AG20443 (cell line): ENCODE measurements around the gene CD79A.
"Not testable (repeated sequence)": the region's sequence is repeated elsewhere in the genome, so short reads cannot be mapped to it uniquely, and the experiment has no call there.

ENCODE experiments used
- DNase-seq: peaks from one replicate; pipeline ENCODE4 v3.0.0; 2012; ENCODE audit warnings: low spot score, mixed read lengths

The CD79A gene

GRCh38 chr19:41905273-41906002, 28.4 kb downstream of the CD79A start:
- DNase-seq: no peak

GRCh38 chr19:41906271-41906670, 29.2 kb downstream of the CD79A start:
- no peak for DNase-seq

- DNase-seq: no peak
Observed at GRCh38 chr19:41906916-41907680, 30.0 kb downstream of the CD79A start.

- DNase-seq: no peak
Observed at GRCh38 chr19:41907994-41908615, 31.0 kb downstream of the CD79A start.

- DNase-seq: no peak
Observed at GRCh38 chr19:41908724-41909464, 31.8 kb downstream of the CD79A start.

- no peak for DNase-seq
Observed at GRCh38 chr19:41909706-41910105, 32.6 kb downstream of the CD79A start.

- no peak for DNase-seq
Observed at GRCh38 chr19:41910240-41910991, 33.3 kb downstream of the CD79A start.

- no peak for DNase-seq
Observed at GRCh38 chr19:41910992-41911888, 34.2 kb downstream of the CD79A start.

GRCh38 chr19:41911889-41912731, 35.0 kb downstream of the CD79A start:
- no peak for DNase-seq

- no peak for DNase-seq
Observed at GRCh38 chr19:41912899-41913537, 35.9 kb downstream of the CD79A start.

GRCh38 chr19:41913538-41914423, 36.7 kb downstream of the CD79A start:
- no peak for DNase-seq

- DNase-seq: not testable (repeated sequence)
Observed at GRCh38 chr19:41914424-41914834, 37.4 kb downstream of the CD79A start.

- no peak for DNase-seq
Observed at GRCh38 chr19:41915021-41915775, 38.1 kb downstream of the CD79A start.

- no peak for DNase-seq
Observed at GRCh38 chr19:41915776-41916414, 38.8 kb downstream of the CD79A start.

- DNase-seq: no peak
Observed at GRCh38 chr19:41917676-41918075, 40.6 kb downstream of the CD79A start.

GRCh38 chr19:41918095-41918494, 41.0 kb downstream of the CD79A start:
- no peak for DNase-seq
